ENCODE results near the gene CYTL1.

DNA sequence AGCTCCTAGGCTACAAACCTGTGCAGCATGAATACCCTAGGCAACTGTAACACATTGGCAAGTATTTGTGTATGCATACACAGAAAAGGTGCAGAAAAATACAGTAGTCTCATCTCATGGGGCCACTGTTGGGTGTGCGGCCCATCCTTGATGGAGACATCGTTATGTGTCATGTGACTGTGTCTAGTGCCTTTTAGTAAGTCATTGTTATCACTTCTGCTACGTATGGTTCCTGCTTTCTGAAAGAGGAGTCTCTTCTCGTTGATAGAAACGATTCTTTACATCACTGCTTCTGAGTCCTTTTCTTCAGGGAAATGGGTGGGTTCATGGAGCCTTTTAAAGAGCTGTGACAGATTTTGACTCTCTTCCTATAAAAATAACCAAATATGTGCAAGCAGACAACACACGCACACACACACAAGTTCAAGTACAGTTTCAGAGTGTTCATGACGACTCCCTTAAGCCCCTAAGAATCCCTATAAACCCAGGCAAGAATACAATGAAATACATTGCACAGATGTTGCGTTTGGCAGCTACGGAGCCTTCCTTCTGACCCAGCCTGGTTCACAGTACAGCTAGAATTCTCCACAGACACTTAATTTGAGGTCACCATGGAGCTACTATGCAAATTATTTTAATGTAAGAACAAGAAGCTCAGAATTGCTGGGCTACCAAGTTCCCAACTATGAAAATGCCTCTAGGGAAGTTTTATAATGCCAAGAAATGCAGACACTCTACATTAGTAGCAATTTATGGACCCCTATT is 21.8 kb upstream of the CYTL1 start:
- no peak for TF ChIP-seq POLR2A (IDR thresholded peaks at IDR 0.05)
- TF ChIP-seq, protein P1, sequence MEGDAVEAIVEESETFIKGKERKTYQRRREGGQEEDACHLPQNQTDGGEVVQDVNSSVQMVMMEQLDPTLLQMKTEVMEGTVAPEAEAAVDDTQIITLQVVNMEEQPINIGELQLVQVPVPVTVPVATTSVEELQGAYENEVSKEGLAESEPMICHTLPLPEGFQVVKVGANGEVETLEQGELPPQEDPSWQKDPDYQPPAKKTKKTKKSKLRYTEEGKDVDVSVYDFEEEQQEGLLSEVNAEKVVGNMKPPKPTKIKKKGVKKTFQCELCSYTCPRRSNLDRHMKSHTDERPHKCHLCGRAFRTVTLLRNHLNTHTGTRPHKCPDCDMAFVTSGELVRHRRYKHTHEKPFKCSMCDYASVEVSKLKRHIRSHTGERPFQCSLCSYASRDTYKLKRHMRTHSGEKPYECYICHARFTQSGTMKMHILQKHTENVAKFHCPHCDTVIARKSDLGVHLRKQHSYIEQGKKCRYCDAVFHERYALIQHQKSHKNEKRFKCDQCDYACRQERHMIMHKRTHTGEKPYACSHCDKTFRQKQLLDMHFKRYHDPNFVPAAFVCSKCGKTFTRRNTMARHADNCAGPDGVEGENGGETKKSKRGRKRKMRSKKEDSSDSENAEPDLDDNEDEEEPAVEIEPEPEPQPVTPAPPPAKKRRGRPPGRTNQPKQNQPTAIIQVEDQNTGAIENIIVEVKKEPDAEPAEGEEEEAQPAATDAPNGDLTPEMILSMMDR (IDR thresholded peaks at IDR 0.05), result no peak

Data from lower leg skin (tissue), 3 donors.